ENCODE data around the gene NEK1.
"Not testable (repeated sequence)": the region's sequence is repeated elsewhere in the genome, so short reads cannot be mapped to it uniquely, and the experiment has no call there.

Gene NEK1

GRCh38 chr4:169427727-169428126, 184.7 kb downstream of the NEK1 start:
- DNase-seq (ENCODE audit: low read depth in 2 of 2), result not testable (repeated sequence)

- DNase-seq (ENCODE audit: low read depth in 2 of 2), result no peak
Measured at GRCh38 chr4:169420291-169420690, 192.1 kb downstream of the NEK1 start.

GRCh38 chr4:169418846-169419245, 193.5 kb downstream of the NEK1 start:
- DNase-seq (ENCODE audit: low read depth in 2 of 2), result no peak

- no peak for DNase-seq (ENCODE audit: low read depth in 2 of 2)
Measured at GRCh38 chr4:169417629-169418282, 194.6 kb downstream of the NEK1 start.

- no peak for DNase-seq (ENCODE audit: low read depth in 2 of 2)
Measured at GRCh38 chr4:169416997-169417396, 195.4 kb downstream of the NEK1 start.

GRCh38 chr4:169416461-169416860, 195.9 kb downstream of the NEK1 start:
- DNase-seq (ENCODE audit: low read depth in 2 of 2), result no peak

- no peak for DNase-seq (ENCODE audit: low read depth in 2 of 2)
Measured at GRCh38 chr4:169414913-169415312, 197.5 kb downstream of the NEK1 start.

GRCh38 chr4:169412046-169412445, 200.3 kb downstream of the NEK1 start:
- no peak for DNase-seq (ENCODE audit: low read depth in 2 of 2)

- peak in 1 of 2 donors; percentile 17 for DNase-seq (ENCODE audit: low read depth in 2 of 2)
Measured at GRCh38 chr4:169410839-169411770, 201.3 kb downstream of the NEK1 start.

- no peak for DNase-seq (ENCODE audit: low read depth in 2 of 2)
Measured at GRCh38 chr4:169407217-169407845, 205.1 kb downstream of the NEK1 start.

- no peak for DNase-seq (ENCODE audit: low read depth in 2 of 2)
Measured at GRCh38 chr4:169404960-169405359, 207.4 kb downstream of the NEK1 start.

- no peak for DNase-seq (ENCODE audit: low read depth in 2 of 2)
Measured at GRCh38 chr4:169400832-169401231, 211.6 kb downstream of the NEK1 start.

GRCh38 chr4:169399976-169400767, 212.2 kb downstream of the NEK1 start:
- DNase-seq (ENCODE audit: low read depth in 2 of 2), result no peak

GRCh38 chr4:169398316-169398715, 214.1 kb downstream of the NEK1 start:
- DNase-seq (ENCODE audit: low read depth in 2 of 2), result no peak

GRCh38 chr4:169397762-169398161, 214.6 kb downstream of the NEK1 start:
- DNase-seq (ENCODE audit: low read depth in 2 of 2), result no peak

- DNase-seq (ENCODE audit: low read depth in 2 of 2), result no peak
Measured at GRCh38 chr4:169385376-169385775, 227.0 kb downstream of the NEK1 start.

GRCh38 chr4:169384779-169385178, 227.6 kb downstream of the NEK1 start:
- no peak for DNase-seq (ENCODE audit: low read depth in 2 of 2)

GRCh38 chr4:169383724-169384123, 228.7 kb downstream of the NEK1 start:
- DNase-seq (ENCODE audit: low read depth in 2 of 2), result no peak

GRCh38 chr4:169379688-169380087, 232.7 kb downstream of the NEK1 start:
- no peak for DNase-seq (ENCODE audit: low read depth in 2 of 2)

- DNase-seq (ENCODE audit: low read depth in 2 of 2), result no peak
Measured at GRCh38 chr4:169377367-169377766, 235.0 kb downstream of the NEK1 start.

- no peak for DNase-seq (ENCODE audit: low read depth in 2 of 2)
Measured at GRCh38 chr4:169376421-169376820, 236.0 kb downstream of the NEK1 start.

- DNase-seq (ENCODE audit: low read depth in 2 of 2), result no peak
Measured at GRCh38 chr4:169372791-169373190, 239.6 kb downstream of the NEK1 start.

All from activated CD8-positive, alpha-beta memory T cell treated with anti-CD3 and anti-CD28 coated beads for 4 hours (primary cell).